GM12878 (cell line): ENCODE data around the gene THADA. TPM values are rescaled to one million over a fixed set of nuclear protein-coding genes. Genes with fewer than 3 reads are reported as not detected.

ENCODE experiments used
- ATAC-seq: fragments of 200-7000 bp; cut with Tn5 transposase; 3 replicates; pipeline ENCODE4 v1.9.1; 2020; ENCODE audit warnings: mild to moderate bottlenecking, moderate library complexity
- BruUV-seq: library from RNA; stranded (reverse); fragments of 400-500 nt; replicated peaks from 2 replicates; lab custom pipeline; 2021; lab: Mats Ljungman, UMichigan
- CTCF ChIA-PET: fragments of 300-600 bp; sonication (Branson Sonifier 250); formaldehyde crosslinking; extraction: SDS; loops from one replicate; lab custom pipeline; 2021; ENCODE audit warnings: inconsistent platforms; lab: Yijun Ruan, JAX
- POLR2A ChIA-PET: fragments of 350-600 bp; formaldehyde crosslinking; extraction: SDS; loops from one replicate; lab custom pipeline; 2021; ENCODE audit warnings: inconsistent platforms; lab: Charles Lee
- RAD21 ChIA-PET: fragments of 300-600 bp; sonication (Branson Sonifier 250); formaldehyde crosslinking; loops from one replicate; lab custom pipeline; 2023; ENCODE audit warnings: antibody characterized with exemption; ENCODE audit not compliant: unreplicated experiment; lab: Charles Lee
- SMC1A ChIA-PET: fragments of 300-600 bp; sonication (Branson Sonifier 250); formaldehyde crosslinking; loops from one replicate; lab custom pipeline; 2023; ENCODE audit not compliant: unreplicated experiment, uncharacterized antibody; lab: Charles Lee
- DNase-seq: peaks from one replicate; pipeline ENCODE4 v3.0.0-alpha.2; 2011; ENCODE audit warnings: low read depth, low spot score
- FAIRE-seq: peaks from 3 replicates; lab custom pipeline; 2011; peaks lifted over from hg19 to GRCh38; lab: Jason Lieb, UNC
- H2AFZ ChIP-seq: 2 replicates; pipeline ENCODE4 v1.6.0; 2011; ENCODE audit warnings: low read depth, low read length, control low read depth; ENCODE audit not compliant: control insufficient read depth
- H3K27ac ChIP-seq: 2 replicates; pipeline ENCODE4 v1.5.1; 2011; ENCODE audit warnings: control low read depth; ENCODE audit not compliant: control insufficient read depth, insufficient read depth
- H3K27me3 ChIP-seq, 2 experiments: replicated peaks in 1 of 2; 2 replicates each; pipeline versions ENCODE4 v1.6.0 to v1.6.1; 2011; ENCODE audit warnings: low read length in 1 of 2; ENCODE audit not compliant: control insufficient read depth in 2 of 2, insufficient read depth in 2 of 2
- H3K36me3 ChIP-seq, 2 experiments: 2 replicates each; pipeline ENCODE4 v1.5.1; 2011; ENCODE audit warnings: low read length in 1 of 2; ENCODE audit not compliant: control insufficient read depth in 2 of 2, insufficient read depth in 2 of 2
- H3K4me1 ChIP-seq: 2 replicates; pipeline ENCODE4 v1.6.1; 2011; ENCODE audit warnings: mild to moderate bottlenecking, low read length, moderate library complexity, mixed read lengths; ENCODE audit not compliant: control insufficient read depth, insufficient read depth
- H3K4me2 ChIP-seq: 2 replicates; pipeline ENCODE4 v1.6.0; 2011; ENCODE audit warnings: control low read depth; ENCODE audit not compliant: control insufficient read depth, insufficient read depth
- H3K4me3 ChIP-seq: fragments of 200-600 bp; sonication (generic); 2 replicates; pipeline ENCODE4 v1.5.1; 2016
- H3K79me2 ChIP-seq: 2 replicates; pipeline ENCODE4 v1.6.0; 2011; ENCODE audit warnings: low read length; ENCODE audit not compliant: control insufficient read depth, insufficient read depth
- H3K9ac ChIP-seq: 2 replicates; pipeline ENCODE4 v1.8.0; 2011; ENCODE audit warnings: low read length, control low read depth, mixed read lengths; ENCODE audit not compliant: control insufficient read depth, insufficient read depth
- H3K9me3 ChIP-seq: replicated peaks from 3 replicates; pipeline ENCODE4 v1.5.1; 2011; ENCODE audit warnings: mild to moderate bottlenecking, low read length; ENCODE audit not compliant: control insufficient read depth, insufficient read depth
- H4K20me1 ChIP-seq: 2 replicates; pipeline ENCODE4 v1.6.0; 2011; ENCODE audit not compliant: control insufficient read depth, insufficient read depth
- BACH1 ChIP-seq: fragments of 450-650 bp; IDR thresholded peaks from 2 replicates; pipeline ENCODE4 v1.6.1; 2017; ENCODE audit warnings: mild to moderate bottlenecking, borderline replicate concordance
- CEBPB ChIP-seq, 2 experiments: fragments of 150-350 bp in 1 of 2; IDR thresholded peaks; 2 replicates each; pipeline ENCODE4 v1.6.1; 2012 to 2014; ENCODE audit warnings: low read depth in 2 of 2, low read length in 2 of 2, borderline replicate concordance in 1 of 2, inconsistent platforms in 1 of 2
- E4F1 ChIP-seq: fragments of 450-650 bp; IDR thresholded peaks from 2 replicates; pipeline ENCODE4 v1.6.1; 2018; ENCODE audit warnings: borderline replicate concordance, mild to moderate bottlenecking; ENCODE audit not compliant: partially characterized antibody
- EED ChIP-seq: sonication (generic); IDR thresholded peaks from 2 replicates; pipeline ENCODE4 v1.6.1; 2016; ENCODE audit warnings: antibody characterized with exemption, low read depth
- LARP7 ChIP-seq: fragments of 450-650 bp; IDR thresholded peaks from 2 replicates; pipeline ENCODE4 v1.6.1; 2017; ENCODE audit warnings: mild to moderate bottlenecking
- MXI1 ChIP-seq: fragments of 150-350 bp; IDR thresholded peaks from 2 replicates; pipeline ENCODE4 v1.6.1; 2011; ENCODE audit warnings: low read depth, mild to moderate bottlenecking, inconsistent platforms, low read length, improper control_type of control experiment
- MYB ChIP-seq: fragments of 150-350 bp; IDR thresholded peaks from 2 replicates; pipeline ENCODE4 v1.6.1; 2014; ENCODE audit warnings: mild to moderate bottlenecking, low read depth, low read length, borderline replicate concordance
- NBN ChIP-seq: fragments of 450-650 bp; IDR thresholded peaks from 2 replicates; pipeline ENCODE4 v1.6.1; 2016
- POLR2AphosphoS2 ChIP-seq: IDR thresholded peaks from 2 replicates; pipeline ENCODE4 v1.6.1; 2011; ENCODE audit warnings: low read depth, mild to moderate bottlenecking, low read length, improper control_type of control experiment, moderate library complexity
- POLR2AphosphoS5 ChIP-seq: IDR thresholded peaks from 2 replicates; pipeline ENCODE4 v1.6.1; 2011; ENCODE audit warnings: mild to moderate bottlenecking, low read length, inconsistent platforms
- RELB ChIP-seq: fragments of 450-650 bp; IDR thresholded peaks from 2 replicates; pipeline ENCODE4 v1.6.1; 2017; ENCODE audit warnings: low read depth, mild to moderate bottlenecking, moderate library complexity
- SMAD5 ChIP-seq: IDR thresholded peaks from 2 replicates; pipeline ENCODE4 v1.6.1; 2016; ENCODE audit warnings: antibody characterized with exemption, low read depth
- TCF3 ChIP-seq: IDR thresholded peaks from 2 replicates; pipeline ENCODE4 v1.6.1; 2012; ENCODE audit warnings: low read depth, mild to moderate bottlenecking, low read length, borderline replicate concordance; ENCODE audit not compliant: insufficient read depth
- YY1 ChIP-seq: IDR thresholded peaks from 2 replicates; pipeline ENCODE4 v1.6.1; 2011; ENCODE audit warnings: low read depth, mild to moderate bottlenecking, low read length
- WGBS: methylation state at CpG from one replicate; pipeline ENCODE4 v1.1.6; 2016; ENCODE audit warnings: low lambda C conversion rate; ENCODE audit not compliant: insufficient replicate concordance, insufficient coverage; ENCODE audit errors: missing lambda C conversion rate; 5-methylcytosine and 5-hydroxymethylcytosine counted together
- in situ Hi-C: fragments of 300-500 bp; cut with MboI; formaldehyde crosslinking; loops from 9 replicates; pipeline ENCODE4 v1.14.3; 2018; ENCODE audit warnings: mixed read lengths
- intact Hi-C: fragments of 100-400 bp; cut with micrococcal nuclease; formaldehyde crosslinking; loops from one replicate; pipeline ENCODE4 v1.14.2; 2022; ENCODE audit not compliant: unreplicated experiment
- polyA plus RNA-seq, 11 experiments: library from polyadenylated mRNA; depleted of rRNA in 4 of 11; unstranded in 6 of 11; stranded (reverse) in 5 of 11; fragments of >200 nt; fragmentation: Nextera tagmentation in 4 of 11; fragmentation: Illumina TruSeq in 1 of 11; extraction: Ambion mirVana in 4 of 11; extraction: Trizol in 1 of 11; gene quantifications; 1 replicate in 1 of 11; 2 replicates in 10 of 11; pipeline versions ENCODE4 v1.2.1 to v1.2.3, GENCODE V29; 2011 to 2016; ENCODE audit warnings: inconsistent platforms in 2 of 11, missing spikeins in 2 of 11, low read depth in 1 of 11
- total RNA-seq, 4 experiments: library from RNA; depleted of rRNA in 3 of 4; stranded (reverse); fragments of >200 nt in 3 of 4; fragmentation: Illumina TruSeq in 1 of 4; extraction: Trizol in 1 of 4; gene quantifications; 2 replicates each; pipeline versions ENCODE4 v1.2.1 to v1.2.3, GENCODE V29; 2013 to 2021

THADA gene
- total and polyA plus RNA-seq, 10 of the 15 experiments (the other 5 are each of a cell fraction or from before 2014, with no cell fraction given), result 14.6 to 33.2 (median 23.2) TPM

GRCh38 chr2:43221763-43222474 lies 373.9 kb downstream of the THADA start (continued):
- TF ChIP-seq SMAD5 (0 out of 2 replicates have a peak, but pooled peaks have one; percentile 52), MXI1 (peak; percentile 61), YY1 (0 out of 2 replicates have a peak, but pooled peaks have one; percentile 8), NBN (0 out of 2 replicates have a peak, but pooled peaks have one; percentile 17), CEBPB (IDR thresholded peaks at IDR 0.05; ENCODE audit: borderline replicate concordance in 1 of 2, low read depth in 2 of 2, low read length in 2 of 2) (no peak), RELB (peak; percentile 76), POLR2AphosphoS2 (peak; percentile 78)

- ChIA-PET RAD21 (interaction anchor here (0.7 to 5.2 kb wide), 23 partner anchors 8 to 356 kb away, joined by 3 to 46 read pairs (median 7); no protein-coding TSS in a partner anchor), SMC1A (interaction anchor here (0.6 to 11.4 kb wide), 18 partner anchors 8 to 620 kb away, joined by 3 to 147 read pairs (median 4); no protein-coding TSS in a partner anchor), CTCF (interaction anchor here (0.9 to 6.3 kb wide), 20 partner anchors 8 to 348 kb away, joined by 3 to 69 read pairs (median 6); no protein-coding TSS in a partner anchor), POLR2A (interaction anchor here (0.6 to 3.7 kb wide), 12 partner anchors 8 to 263 kb away, joined by 3 to 30 read pairs (median 4); no protein-coding TSS in a partner anchor)
- Histone ChIP-seq H3K36me3 (no peaks in the 10 kb centered on the region; a peak in 3 of 4 replicates), H3K27me3 (no peaks in the 10 kb centered on the region), H4K20me1 (no peaks in the 10 kb centered on the region), H3K4me3 (peak overlapping the region; percentile 81), H3K27ac (peak overlapping the region; percentile 88), H3K9me3 (no peaks in the 10 kb centered on the region), H3K4me2 (peak overlapping the region; percentile 99), H3K79me2 (peaks cover 59% of the 10 kb centered on the region), H3K4me1 (peaks cover 31% of the 10 kb centered on the region), H2AFZ (no peak overlapping the region; the same call in 1 of the 2 replicates), H3K9ac (peak overlapping the region; percentile 82)
- ATAC-seq (no peak), FAIRE-seq (no peak), DNase-seq (no peak)
- 3% methylated on average over 16 of the region's 16 CpGs for WGBS
- BruUV-seq, result no TSS peak
- intact Hi-C loops, result loop anchor here (2.0 to 10.0 kb wide), 3 partner anchors 26 to 366 kb away; no protein-coding TSS in a partner anchor
- in situ Hi-C loops, result no loop called here
- TF ChIP-seq MYB, result no peak
- 0 out of 2 replicates have a peak, but pooled peaks have one; percentile 13 for TF ChIP-seq EED
- TF ChIP-seq RELB, result no peak
- peak; percentile 74; the same call in 1 of the 2 replicates for TF ChIP-seq BACH1
- peak; percentile 18; the same call in 1 of the 2 replicates for TF ChIP-seq POLR2AphosphoS5
- TF ChIP-seq LARP7, result 0 out of 2 replicates have a peak, but pooled peaks have one; percentile 29
- no peak for TF ChIP-seq E4F1
- TF ChIP-seq TCF3, result peak; percentile 65; the same call in 1 of the 2 replicates
Measured at GRCh38 chr2:43221124-43221762, 374.6 kb downstream of the THADA start.
